SKM-1 treated with dmso at 0.1 percent for 144 hours (cell line): ENCODE data around the gene FAM120A.
"Not testable (repeated sequence)": the region's sequence is repeated elsewhere in the genome, so short reads cannot be mapped to it uniquely, and the experiment has no call there.

Experiments used
- DNase-seq: peaks from one replicate; lab custom pipeline; 2025; ENCODE audit not compliant: unreplicated experiment; lab: John Stamatoyannopoulos, UW

FAM120A gene

GRCh38 chr9:93450945-93451815 lies at the start of gene FAM120A:
TSS of gene FAM120A (plus strand) at chr9:93451685. CDS start at chr9:93451916, 231 bp downstream.
- peak; percentile 5 for DNase-seq

- DNase-seq = no peak
These were observed 45.1 kb upstream of the FAM120A start for GRCh38 chr9:93406371-93406770.

GRCh38 chr9:93413530-93413929 lies 38.0 kb upstream of the FAM120A start:
- DNase-seq = no peak

GRCh38 chr9:93415176-93415690 lies 36.3 kb upstream of the FAM120A start:
- no peak for DNase-seq

GRCh38 chr9:93416530-93417235 lies 34.8 kb upstream of the FAM120A start:
- no peak for DNase-seq

GRCh38 chr9:93417538-93417937 lies 33.9 kb upstream of the FAM120A start:
- DNase-seq = no peak

- no peak for DNase-seq
These were observed 32.5 kb upstream of the FAM120A start for GRCh38 chr9:93419023-93419422.

- DNase-seq = no peak
These were observed 28.4 kb upstream of the FAM120A start for GRCh38 chr9:93422977-93423616.

- no peak for DNase-seq
These were observed 23.7 kb upstream of the FAM120A start for GRCh38 chr9:93427655-93428379.

- DNase-seq = no peak
These were observed 19.9 kb upstream of the FAM120A start for GRCh38 chr9:93431539-93432105.

- no peak for DNase-seq
These were observed 18.5 kb upstream of the FAM120A start for GRCh38 chr9:93432964-93433363.

GRCh38 chr9:93434056-93434455 lies 17.4 kb upstream of the FAM120A start:
- DNase-seq = no peak

GRCh38 chr9:93435386-93435785 lies 16.1 kb upstream of the FAM120A start:
- no peak for DNase-seq

GRCh38 chr9:93436218-93436617 lies 15.3 kb upstream of the FAM120A start:
- no peak for DNase-seq

GRCh38 chr9:93436655-93437407 lies 14.7 kb upstream of the FAM120A start:
- DNase-seq = no peak

- no peak for DNase-seq
These were observed 13.5 kb upstream of the FAM120A start for GRCh38 chr9:93437996-93438395.

GRCh38 chr9:93439301-93439700 lies 12.2 kb upstream of the FAM120A start:
- DNase-seq = not testable (repeated sequence)

- DNase-seq = no peak
These were observed 10.4 kb upstream of the FAM120A start for GRCh38 chr9:93440896-93441580.

GRCh38 chr9:93446073-93446472 lies 5.4 kb upstream of the FAM120A start:
- no peak for DNase-seq
